B cell (primary cell): ENCODE results near the gene ZFPM1. TPM values are rescaled to one million over a fixed set of nuclear protein-coding genes. Genes with fewer than 3 reads are reported as not detected.

ENCODE experiments used
- ATAC-seq: fragments of 200-7000 bp; cut with Tn5 transposase; one replicate; pipeline ENCODE4 v1.10.0; 2021; ENCODE audit warnings: low read depth, mild to moderate bottlenecking, moderate number of reproducible peaks, moderate library complexity
- CTCF ChIA-PET: fragments of 350-600 bp; sonication (Branson Sonifier 250); formaldehyde crosslinking; loops from one replicate; lab custom pipeline; 2021; ENCODE audit warnings: antibody characterized with exemption, inconsistent platforms; lab: Charles Lee
- POLR2A ChIA-PET: fragments of 350-600 bp; sonication (Branson Sonifier 250); formaldehyde crosslinking; loops from one replicate; lab custom pipeline; 2021; ENCODE audit warnings: antibody characterized with exemption; lab: Charles Lee
- DNase-seq: peaks from one replicate; pipeline ENCODE4 v3.0.0; 2013
- H2AFZ ChIP-seq: 2 replicates; pipeline ENCODE4 v1.6.1; 2012; ENCODE audit warnings: mild to moderate bottlenecking, low read depth, low read length; ENCODE audit not compliant: insufficient read depth, poor library complexity, severe bottlenecking
- H3K27ac ChIP-seq, 2 donors: 1 replicate in 1 of 2; 2 replicates in 1 of 2; pipeline ENCODE4 v1.5.1; 2012 to 2013; ENCODE audit warnings: low read length in 2 of 2, mild to moderate bottlenecking in 2 of 2, moderate library complexity in 1 of 2
- H3K27me3 ChIP-seq, 4 experiments: fragments of 200-600 bp in 1 of 4; sonication (generic) in 1 of 4; replicated peaks in 1 of 4; 1 replicate in 2 of 4; 2 replicates in 2 of 4; pipeline versions ENCODE4 v1.6.1 to v1.7.0; 2013 to 2016; ENCODE audit warnings: low read length in 3 of 4, mild to moderate bottlenecking in 2 of 4, mixed read lengths in 1 of 4, moderate library complexity in 1 of 4; ENCODE audit not compliant: insufficient read depth in 4 of 4, control insufficient read depth in 3 of 4; ENCODE audit errors: control extremely low read depth in 1 of 4
- H3K36me3 ChIP-seq, 2 experiments: replicated peaks in 1 of 2; 1 replicate in 1 of 2; 2 replicates in 1 of 2; pipeline versions ENCODE4 v1.6.1 to v1.7.1; 2013; ENCODE audit warnings: low read length in 1 of 2; ENCODE audit not compliant: insufficient read depth in 2 of 2, control insufficient read depth in 1 of 2; ENCODE audit errors: control extremely low read depth in 1 of 2, extremely low read depth in 1 of 2
- H3K4me1 ChIP-seq, 2 donors: fragments of 200-600 bp in 1 of 2; sonication (generic) in 1 of 2; 1 replicate in 1 of 2; 2 replicates in 1 of 2; pipeline versions ENCODE4 v1.5.1 to v1.6.1; 2013 to 2017; ENCODE audit warnings: low read length in 2 of 2; ENCODE audit not compliant: control insufficient read depth in 2 of 2, insufficient read depth in 2 of 2
- H3K4me2 ChIP-seq: replicated peaks from 2 replicates; pipeline ENCODE3; 2012; ENCODE audit warnings: mild to moderate bottlenecking, low read depth, low read length; ENCODE audit not compliant: poor library complexity, severe bottlenecking
- H3K4me3 ChIP-seq, 5 experiments: fragments of 200-600 bp in 1 of 5; sonication (generic) in 1 of 5; 1 replicate in 3 of 5; 2 replicates in 2 of 5; pipeline versions ENCODE4 v1.5.1 to v1.7.0; 2011 to 2016; ENCODE audit warnings: low read length in 4 of 5, mild to moderate bottlenecking in 4 of 5, low read depth in 2 of 5, control low read depth in 1 of 5, moderate library complexity in 1 of 5; ENCODE audit not compliant: insufficient read depth in 1 of 5; ENCODE audit errors: control extremely low read depth in 1 of 5, extremely low read depth in 1 of 5
- H3K79me2 ChIP-seq: fragments of 200-600 bp; sonication (generic); one replicate; pipeline ENCODE4 v1.6.0; 2016; ENCODE audit warnings: low read length; ENCODE audit not compliant: control insufficient read depth, insufficient read depth
- H3K9ac ChIP-seq: fragments of 200-600 bp; sonication (generic); 2 replicates; pipeline ENCODE4 v1.6.1; 2017; ENCODE audit warnings: mild to moderate bottlenecking, low read length, moderate library complexity
- H3K9me3 ChIP-seq, 3 donors: one replicate each; pipeline versions ENCODE4 v1.6.1 to v1.7.1; 2013; ENCODE audit warnings: low read length in 2 of 3; ENCODE audit not compliant: control insufficient read depth in 2 of 3, insufficient read depth in 1 of 3; ENCODE audit errors: control extremely low read depth in 1 of 3
- H4K20me1 ChIP-seq: 2 replicates; pipeline ENCODE4 v1.6.0; 2012; ENCODE audit warnings: mild to moderate bottlenecking, low read length; ENCODE audit not compliant: insufficient read depth, control insufficient read depth, poor library complexity, severe bottlenecking
- H3K27ac Mint-ChIP-seq: one replicate; pipeline ENCODE4 v1.8.0; 2021; ENCODE audit warnings: mixed read lengths
- H3K27me3 Mint-ChIP-seq: one replicate; pipeline ENCODE4 v1.8.0; 2021; ENCODE audit warnings: mixed read lengths
- H3K4me1 Mint-ChIP-seq: one replicate; pipeline ENCODE4 v1.8.0; 2021; ENCODE audit warnings: mixed read lengths
- H3K4me3 Mint-ChIP-seq: one replicate; pipeline ENCODE4 v1.8.0; 2021; ENCODE audit warnings: mixed read lengths
- H3K9me3 Mint-ChIP-seq: one replicate; pipeline ENCODE4 v1.8.0; 2022; ENCODE audit warnings: mixed read lengths; ENCODE audit not compliant: insufficient read depth
- CTCF ChIP-seq: fragments of 200-600 bp; IDR thresholded peaks from one replicate; pipeline ENCODE4 v1.8.0; 2022; ENCODE audit warnings: antibody characterized with exemption, mild to moderate bottlenecking
- EZH2 ChIP-seq: IDR thresholded peaks from 2 replicates; pipeline ENCODE4 v1.6.1; 2012; ENCODE audit warnings: borderline replicate concordance, low read depth, mild to moderate bottlenecking, moderate library complexity, low read length; ENCODE audit not compliant: insufficient read depth, poor library complexity, severe bottlenecking
- WGBS: methylation state at CpG from one replicate; pipeline ENCODE4 v1.1.5; 2013; ENCODE audit warnings: missing lambda C conversion rate; ENCODE audit not compliant: insufficient coverage; 5-methylcytosine and 5-hydroxymethylcytosine counted together
- intact Hi-C: fragments of 100-400 bp; cut with micrococcal nuclease; formaldehyde crosslinking; loops from one replicate; pipeline ENCODE4 v1.10.0; 2022
- polyA minus RNA-seq: library from RNA; depleted of rRNA, polyadenylated mRNA; stranded (reverse); fragments of >200 nt; gene quantifications from 2 replicates; pipeline ENCODE4 v1.2.3, GENCODE V29; 2012
- polyA plus RNA-seq: library from polyadenylated mRNA; depleted of rRNA; stranded (reverse); fragments of >200 nt; gene quantifications from 2 replicates; pipeline ENCODE4 v1.2.3, GENCODE V29; 2012
- total RNA-seq, 2 donors: library from RNA; stranded (reverse); fragments of 120-200 nt in 1 of 2; gene quantifications; 1 replicate in 1 of 2; 2 replicates in 1 of 2; pipeline versions ENCODE4 v1.2.3 to v1.2.4, GENCODE V29; 2013 to 2022

ZFPM1 gene
- total RNA-seq (32.2 and 34.6 TPM in 2 replicates), polyA plus RNA-seq (2.3 and 4.3 TPM in 2 replicates), polyA minus RNA-seq (10.6 and 12.9 TPM in 2 replicates)
- total RNA-seq (2013), result 2.2 TPM

GRCh38 chr16:88453217-88453531 is at the start of gene ZFPM1:
Gene ZFPM1, plus strand, starts transcription at chr16:88453280. Its CDS starts 359 bp downstream, at chr16:88453639.
- Mint-ChIP-seq H3K27ac (peak within 1 kb of the TSS; percentile 88), H3K4me1 (peaks cover 56% of the 10 kb centered on the region), H3K27me3 (no peaks in the 10 kb centered on the region), H3K4me3 (peak within 1 kb of the TSS; percentile 94), H3K9me3 (no peaks in the 10 kb centered on the region)
- WGBS, result under 1% methylated on average over 57 of the region's 57 CpGs
- peaks cover 50 to 59% of the 10 kb centered on the region in 2 donors for H3K4me1 ChIP-seq
- ChIA-PET POLR2A (interaction anchor here (1.0 to 1.7 kb wide), 3 partner anchors 9 to 81 kb away, joined by 4 to 7 read pairs (median 6); no protein-coding TSS in a partner anchor), CTCF (interaction anchor here (0.5 to 1.1 kb wide), 4 partner anchors 10 to 424 kb away, joined by 3 to 4 read pairs (median 4); no protein-coding TSS in a partner anchor)
- DNase-seq (no peak), ATAC-seq (no peak)
- H3K79me2 ChIP-seq, result peaks cover 39% of the 10 kb centered on the region
- peak within 1 kb of the TSS; percentile 90 for H2AFZ ChIP-seq
- peaks cover 0 to 11% (median 0%) of the 10 kb centered on the region in 4 experiments for H3K27me3 ChIP-seq
- no peak for TF ChIP-seq EZH2
- TF ChIP-seq CTCF, result no peak
- H3K9me3 ChIP-seq, result peaks cover 0 to 14% (median 0%) of the 10 kb centered on the region in 3 donors
- peak within 1 kb of the TSS; percentile 30 to 86 (median 61) for H3K4me3 ChIP-seq
- intact Hi-C loops, result loop anchor here (1.0 to 10.0 kb wide), 5 partner anchors 117 to 764 kb away; partner anchors contain the start of genes BANP, PIEZO1, ZC3H18 and ZNF778
- peak within 1 kb of the TSS; percentile 79 for H3K9ac ChIP-seq
- peaks cover 35% of the 10 kb centered on the region for H4K20me1 ChIP-seq
- peak within 1 kb of the TSS in 1 of 2 donors; percentile 67 for H3K27ac ChIP-seq
- H3K4me2 ChIP-seq, result peak within 1 kb of the TSS; percentile 99
- no peaks in the 10 kb centered on the region for H3K36me3 ChIP-seq

- intact Hi-C loops, result no loop called here
- TF ChIP-seq CTCF (no peak), EZH2 (no peak)
- WGBS, result 77% methylated on average over 21 of the region's 22 CpGs
- Histone ChIP-seq H3K36me3 (no peaks in the 10 kb centered on the region), H3K79me2 (no peaks in the 10 kb centered on the region), H2AFZ (no peak overlapping the region), H3K4me1 (no peaks in the 10 kb centered on the region), H3K4me2 (no peak overlapping the region), H3K9me3 (peaks cover 0 to 3% (median 0%) of the 10 kb centered on the region in 3 donors), H3K9ac (no peak overlapping the region), H3K27me3 (peaks cover 0 to 2% (median 0%) of the 10 kb centered on the region in 4 experiments), H3K27ac (no peak overlapping the region), H4K20me1 (no peaks in the 10 kb centered on the region), H3K4me3 (no peak overlapping the region)
- Mint-ChIP-seq H3K4me1 (peaks cover 4% of the 10 kb centered on the region), H3K27ac (no peak overlapping the region), H3K4me3 (no peak overlapping the region), H3K9me3 (no peaks in the 10 kb centered on the region), H3K27me3 (peaks cover 4% of the 10 kb centered on the region)
- ChIA-PET POLR2A (no interaction called here), CTCF (no interaction called here)
- ATAC-seq, result no peak
- DNase-seq, result no peak
Measured at GRCh38 chr16:88403794-88404581, 49.1 kb upstream of the ZFPM1 start.
